ENCODE data around the gene CRHR1. TPM values are rescaled to one million over a fixed set of nuclear protein-coding genes. Genes with fewer than 3 reads are reported as not detected.

Gene CRHR1
- total RNA-seq, 2 experiments from 2014 or later = not detected

GRCh38 chr17:45775576-45776011, 8.5 kb upstream of the CRHR1 start:
- no peak overlapping the region for H3K4me3 Mint-ChIP-seq
- peaks cover 3% of the 10 kb centered on the region for H3K9me3 Mint-ChIP-seq
- no peak for DNase-seq
- H3K4me1 Mint-ChIP-seq = no peaks in the 10 kb centered on the region
- H3K27ac Mint-ChIP-seq = no peak overlapping the region
- no peaks in the 10 kb centered on the region for H3K36me3 Mint-ChIP-seq
- H3K27me3 Mint-ChIP-seq = peaks cover 49% of the 10 kb centered on the region

GRCh38 chr17:45776896-45777295, 7.2 kb upstream of the CRHR1 start:
- no peaks in the 10 kb centered on the region for H3K4me1 Mint-ChIP-seq
- no peak for DNase-seq
- H3K27me3 Mint-ChIP-seq = peaks cover 53% of the 10 kb centered on the region
- peaks cover 3% of the 10 kb centered on the region for H3K9me3 Mint-ChIP-seq
- no peak overlapping the region for H3K27ac Mint-ChIP-seq
- no peaks in the 10 kb centered on the region for H3K36me3 Mint-ChIP-seq
- no peak overlapping the region for H3K4me3 Mint-ChIP-seq

- H3K4me1 Mint-ChIP-seq = no peaks in the 10 kb centered on the region
- H3K36me3 Mint-ChIP-seq = no peaks in the 10 kb centered on the region
- H3K27ac Mint-ChIP-seq = no peak overlapping the region
- H3K4me3 Mint-ChIP-seq = no peak overlapping the region
- H3K27me3 Mint-ChIP-seq = peaks cover 58% of the 10 kb centered on the region
- no peak for DNase-seq
- H3K9me3 Mint-ChIP-seq = peaks cover 3% of the 10 kb centered on the region
Observed at GRCh38 chr17:45777388-45777787, 6.7 kb upstream of the CRHR1 start.

GRCh38 chr17:45780921-45781320, 3.2 kb upstream of the CRHR1 start:
- H3K4me3 Mint-ChIP-seq = no peak overlapping the region
- no peaks in the 10 kb centered on the region for H3K9me3 Mint-ChIP-seq
- no peaks in the 10 kb centered on the region for H3K36me3 Mint-ChIP-seq
- H3K4me1 Mint-ChIP-seq = peaks cover 2% of the 10 kb centered on the region
- H3K27me3 Mint-ChIP-seq = peaks cover 62% of the 10 kb centered on the region
- no peak overlapping the region for H3K27ac Mint-ChIP-seq
- no peak for DNase-seq

GRCh38 chr17:45782889-45783592, 1.1 kb upstream of the CRHR1 start:
- no peak overlapping the region for H3K27ac Mint-ChIP-seq
- DNase-seq = peak; percentile 65
- no peaks in the 10 kb centered on the region for H3K36me3 Mint-ChIP-seq
- peaks cover 2% of the 10 kb centered on the region for H3K4me1 Mint-ChIP-seq
- peaks cover 80% of the 10 kb centered on the region for H3K27me3 Mint-ChIP-seq
- H3K9me3 Mint-ChIP-seq = no peaks in the 10 kb centered on the region
- H3K4me3 Mint-ChIP-seq = peak overlapping the region; percentile 58

- DNase-seq = peak; percentile 9
Observed at GRCh38 chr17:45783593-45784292, 377 bp upstream of the CRHR1 start.

GRCh38 chr17:45784741-45785479, 790 bp downstream of the CRHR1 start:
- Mint-ChIP-seq H3K36me3 (no peaks in the 10 kb centered on the region), H3K27me3 (peaks cover 79% of the 10 kb centered on the region), H3K9me3 (no peaks in the 10 kb centered on the region), H3K4me3 (peak overlapping the region; percentile 66), H3K27ac (no peak overlapping the region), H3K4me1 (peaks cover 2% of the 10 kb centered on the region)
- DNase-seq = peak; percentile 46

More at GRCh38 chr17:45783593-45784292, 377 bp upstream of the CRHR1 start:
- peak overlapping the region; percentile 58 for H3K4me3 Mint-ChIP-seq
- no peaks in the 10 kb centered on the region for H3K36me3 Mint-ChIP-seq
- H3K27me3 Mint-ChIP-seq = peaks cover 79% of the 10 kb centered on the region
- peaks cover 2% of the 10 kb centered on the region for H3K4me1 Mint-ChIP-seq
- no peak overlapping the region for H3K27ac Mint-ChIP-seq
- no peaks in the 10 kb centered on the region for H3K9me3 Mint-ChIP-seq

GRCh38 chr17:45785480-45786193, 1.5 kb downstream of the CRHR1 start:
- no peak for DNase-seq
- H3K9me3 Mint-ChIP-seq = no peaks in the 10 kb centered on the region
- peaks cover 77% of the 10 kb centered on the region for H3K27me3 Mint-ChIP-seq
- peaks cover 2% of the 10 kb centered on the region for H3K4me1 Mint-ChIP-seq
- no peak overlapping the region for H3K4me3 Mint-ChIP-seq
- H3K27ac Mint-ChIP-seq = no peak overlapping the region
- no peaks in the 10 kb centered on the region for H3K36me3 Mint-ChIP-seq

GRCh38 chr17:45786349-45786748, 2.2 kb downstream of the CRHR1 start:
- H3K4me1 Mint-ChIP-seq = peaks cover 2% of the 10 kb centered on the region
- no peak overlapping the region for H3K27ac Mint-ChIP-seq
- H3K36me3 Mint-ChIP-seq = no peaks in the 10 kb centered on the region
- H3K9me3 Mint-ChIP-seq = no peaks in the 10 kb centered on the region
- no peak overlapping the region for H3K4me3 Mint-ChIP-seq
- DNase-seq = no peak
- peaks cover 72% of the 10 kb centered on the region for H3K27me3 Mint-ChIP-seq

GRCh38 chr17:45787044-45787443, 2.9 kb downstream of the CRHR1 start:
- Mint-ChIP-seq H3K4me1 (peaks cover 2% of the 10 kb centered on the region), H3K36me3 (no peaks in the 10 kb centered on the region), H3K27ac (no peak overlapping the region), H3K9me3 (no peaks in the 10 kb centered on the region), H3K27me3 (peaks cover 70% of the 10 kb centered on the region), H3K4me3 (no peak overlapping the region)
- DNase-seq = no peak

- no peak for DNase-seq
- Mint-ChIP-seq H3K4me1 (peaks cover 2% of the 10 kb centered on the region), H3K36me3 (no peaks in the 10 kb centered on the region), H3K27me3 (peaks cover 70% of the 10 kb centered on the region), H3K9me3 (no peaks in the 10 kb centered on the region), H3K4me3 (no peak overlapping the region), H3K27ac (no peak overlapping the region)
Observed at GRCh38 chr17:45787656-45788055, 3.5 kb downstream of the CRHR1 start.

- Mint-ChIP-seq H3K27ac (no peak overlapping the region), H3K27me3 (peaks cover 67% of the 10 kb centered on the region)
Observed at GRCh38 chr17:45788057-45788456, 3.9 kb downstream of the CRHR1 start.

GRCh38 chr17:45789874-45790273, 5.8 kb downstream of the CRHR1 start:
- Mint-ChIP-seq H3K36me3 (no peaks in the 10 kb centered on the region), H3K4me1 (no peaks in the 10 kb centered on the region), H3K9me3 (no peaks in the 10 kb centered on the region), H3K27ac (no peak overlapping the region), H3K27me3 (peaks cover 58% of the 10 kb centered on the region), H3K4me3 (no peak overlapping the region)
- DNase-seq = no peak

More at GRCh38 chr17:45788057-45788456, 3.9 kb downstream of the CRHR1 start:
- no peak overlapping the region for H3K4me3 Mint-ChIP-seq
- no peaks in the 10 kb centered on the region for H3K36me3 Mint-ChIP-seq
- H3K4me1 Mint-ChIP-seq = peaks cover 2% of the 10 kb centered on the region
- DNase-seq = no peak
- no peaks in the 10 kb centered on the region for H3K9me3 Mint-ChIP-seq

GRCh38 chr17:45790296-45790922, 6.3 kb downstream of the CRHR1 start:
- no peak overlapping the region for H3K27ac Mint-ChIP-seq
- no peaks in the 10 kb centered on the region for H3K36me3 Mint-ChIP-seq
- H3K27me3 Mint-ChIP-seq = peaks cover 57% of the 10 kb centered on the region
- H3K9me3 Mint-ChIP-seq = no peaks in the 10 kb centered on the region
- H3K4me1 Mint-ChIP-seq = no peaks in the 10 kb centered on the region
- H3K4me3 Mint-ChIP-seq = no peak overlapping the region
- no peak for DNase-seq
